Pancreas (tissue), 10 donors: ENCODE data around the gene CHD1. TPM values are rescaled to one million over a fixed set of nuclear protein-coding genes. Genes with fewer than 3 reads are reported as not detected.

Experiments
- ATAC-seq, 4 donors: fragments of 200-7000 bp; cut with Tn5 transposase; one replicate each; pipeline versions ENCODE4 v1.8.0 to v1.9.1; 2020; ENCODE audit warnings: mild to moderate bottlenecking in 4 of 4, moderate library complexity in 4 of 4
- DNase-seq, 6 donors: peaks; one replicate each; pipeline ENCODE4 v3.0.0-alpha.2; 2020
- FAIRE-seq: peaks from 2 replicates; lab custom pipeline; 2012; peaks lifted over from hg19 to GRCh38; lab: Jason Lieb, UNC
- H3K27ac ChIP-seq, 4 donors: fragments of 200-600 bp; sonication (generic); 1 replicate in 3 of 4; 2 replicates in 1 of 4; pipeline versions ENCODE4 v1.5.0 to v1.8.0; 2020
- H3K27me3 ChIP-seq, 4 donors: fragments of 200-600 bp; one replicate each; pipeline ENCODE4 v1.8.0; 2021
- H3K36me3 ChIP-seq, 3 donors: fragments of 200-600 bp; sonication (generic) in 1 of 3; one replicate each; pipeline versions ENCODE4 v1.5.0 to v1.8.0; 2020 to 2021
- H3K4me1 ChIP-seq, 3 donors: fragments of 200-600 bp; one replicate each; pipeline ENCODE4 v1.8.0; 2021
- H3K4me3 ChIP-seq, 4 donors: fragments of 200-600 bp; sonication (generic) in 2 of 4; one replicate each; pipeline versions ENCODE4 v1.5.0 to v1.8.0; 2020 to 2021
- H3K9me3 ChIP-seq, 4 donors: fragments of 200-600 bp; one replicate each; pipeline ENCODE4 v1.8.0; 2021
- WGBS, 2 donors: extraction: QIAGEN DNeasy Blood & Tissue Kit; methylation state at CpG; one replicate each; pipeline ENCODE4 v1.1.7; 2013; 5-methylcytosine and 5-hydroxymethylcytosine counted together
- intact Hi-C, 3 donors: fragments of 100-400 bp; cut with DNase I; formaldehyde crosslinking; loops; one replicate each; pipeline versions ENCODE4 v1.11.1 to v1.14.2; 2022
- polyA plus RNA-seq, 2 donors: library from polyadenylated mRNA; stranded (reverse); fragments of 200-250 nt; gene quantifications; one replicate each; pipeline ENCODE4 v1.2.3, GENCODE V29; 2013
- total RNA-seq, 6 donors: library from RNA; stranded (reverse); fragmentation: NEBNext Ultra II Directional in 4 of 6; extraction: Animal tissue kit (Norgen Biotek cat#: 25700) in 4 of 6; gene quantifications; one replicate each; pipeline versions ENCODE4 v1.2.1 to v1.2.4, GENCODE V29; 2021 to 2023
- TF ChIP-seq, protein P1 (sequence below), 4 donors: fragments of 200-600 bp; sonication (generic) in 3 of 4; IDR thresholded peaks; one replicate each; pipeline versions ENCODE4 v1.5.0 to v1.8.0; 2021; ENCODE audit warnings: antibody characterized with exemption in 4 of 4
- donor health status: healthy with polysubstance abuse.
- donor health status: DM: no; HTN: no; CAD: no; lungs with moderate emphysema.
- donor health status: DM: no; HTN: no; CAD: no.
- donor health status: control.
- donor health status: control.
- donor health status: Bipolar disorder and iron deficiency.
- donor health status: DM: yes; HTN: yes; CAD: no.
- donor health status: DM: no; HTN: no; CAD: no.
- donor health status: DM: no; HTN: no; CAD: no.
- donor health status: DM: yes; HTN: yes; CAD: no.

The CHD1 gene
- total and polyA plus RNA-seq, 8 donors: 10.1 to 20.7 (median 12.4) TPM

DNA sequence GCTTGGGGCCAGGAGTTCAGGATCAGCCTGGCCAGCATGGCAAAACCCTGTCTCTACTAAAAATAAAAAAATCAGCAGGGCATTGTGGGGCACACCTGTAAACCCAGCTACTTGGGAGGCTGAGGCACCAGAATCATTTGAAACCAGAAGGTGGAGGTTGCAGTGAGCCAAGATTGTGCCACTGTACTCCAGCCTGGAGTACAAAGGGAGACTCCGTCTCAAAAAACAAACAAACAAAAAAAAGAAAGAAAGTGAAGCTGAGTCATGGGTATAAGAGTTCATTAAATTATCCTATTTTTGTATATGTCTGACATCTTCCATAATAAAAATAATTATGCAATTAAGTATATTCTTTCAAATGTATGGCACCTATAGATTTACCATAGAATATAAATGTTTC lies 37.2 kb downstream of the CHD1 start:
- H3K27me3 ChIP-seq: no peaks in the 10 kb centered on the region
- no peaks in the 10 kb centered on the region for H3K9me3 ChIP-seq
- WGBS, 2 donors: 66 to 80% methylated on average over 1 of the region's 1 CpG
- intact Hi-C loops: no loop called here
- H3K36me3 ChIP-seq: peaks cover 7 to 66% (median 21%) of the 10 kb centered on the region in 3 donors
- TF ChIP-seq, protein P1, sequence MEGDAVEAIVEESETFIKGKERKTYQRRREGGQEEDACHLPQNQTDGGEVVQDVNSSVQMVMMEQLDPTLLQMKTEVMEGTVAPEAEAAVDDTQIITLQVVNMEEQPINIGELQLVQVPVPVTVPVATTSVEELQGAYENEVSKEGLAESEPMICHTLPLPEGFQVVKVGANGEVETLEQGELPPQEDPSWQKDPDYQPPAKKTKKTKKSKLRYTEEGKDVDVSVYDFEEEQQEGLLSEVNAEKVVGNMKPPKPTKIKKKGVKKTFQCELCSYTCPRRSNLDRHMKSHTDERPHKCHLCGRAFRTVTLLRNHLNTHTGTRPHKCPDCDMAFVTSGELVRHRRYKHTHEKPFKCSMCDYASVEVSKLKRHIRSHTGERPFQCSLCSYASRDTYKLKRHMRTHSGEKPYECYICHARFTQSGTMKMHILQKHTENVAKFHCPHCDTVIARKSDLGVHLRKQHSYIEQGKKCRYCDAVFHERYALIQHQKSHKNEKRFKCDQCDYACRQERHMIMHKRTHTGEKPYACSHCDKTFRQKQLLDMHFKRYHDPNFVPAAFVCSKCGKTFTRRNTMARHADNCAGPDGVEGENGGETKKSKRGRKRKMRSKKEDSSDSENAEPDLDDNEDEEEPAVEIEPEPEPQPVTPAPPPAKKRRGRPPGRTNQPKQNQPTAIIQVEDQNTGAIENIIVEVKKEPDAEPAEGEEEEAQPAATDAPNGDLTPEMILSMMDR (IDR thresholded peaks at IDR 0.05): no peak
- ATAC-seq (no peak), FAIRE-seq (no peak), DNase-seq (no peak)
- no peak overlapping the region for H3K27ac ChIP-seq
- H3K4me1 ChIP-seq: no peaks in the 10 kb centered on the region
- no peak overlapping the region for H3K4me3 ChIP-seq

DNA sequence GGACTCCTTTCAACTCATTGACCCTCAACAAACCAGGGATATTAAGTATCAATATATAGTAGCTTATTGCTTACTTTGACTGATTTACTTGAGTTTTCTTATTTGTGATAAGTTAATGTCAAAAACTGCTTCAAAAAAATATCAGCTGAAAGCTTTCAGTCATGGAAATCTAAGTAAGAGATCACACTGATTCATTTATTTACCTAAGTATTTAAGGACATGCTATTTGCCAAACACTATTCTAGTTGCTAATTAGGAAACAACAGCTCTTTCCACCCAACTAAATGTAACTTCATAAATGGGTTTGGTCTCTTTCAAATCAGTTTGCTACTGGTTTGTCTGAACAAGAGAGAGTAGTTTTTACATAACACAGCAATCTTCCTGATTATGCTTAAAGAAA lies 48.2 kb downstream of the CHD1 start:
- no peak overlapping the region for H3K27ac ChIP-seq
- FAIRE-seq: no peak
- H3K4me3 ChIP-seq: no peak overlapping the region

DNA sequence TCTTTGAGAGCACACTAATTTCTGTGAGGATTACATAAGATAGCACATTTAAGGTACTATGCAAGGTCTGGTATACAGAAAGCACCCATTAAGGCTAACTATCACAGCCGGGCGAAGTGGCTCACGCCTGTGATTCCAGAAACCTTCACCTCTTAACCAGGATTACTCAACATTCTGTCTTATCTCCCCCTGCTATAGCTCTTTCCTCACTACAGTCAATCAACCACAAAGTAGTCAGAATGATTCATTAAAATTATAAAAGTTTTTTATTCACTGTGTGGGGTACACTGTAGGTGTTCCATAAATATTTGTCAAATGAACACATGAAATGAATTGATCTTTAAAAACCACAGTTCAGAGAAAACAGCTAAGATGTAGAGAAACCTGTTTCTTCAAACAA lies 48.7 kb downstream of the CHD1 start:
- H3K27ac ChIP-seq: no peak overlapping the region

More for the DNA sequence above, 48.2 kb downstream of the CHD1 start:
- ATAC-seq (no peak), DNase-seq (no peak)
- Histone ChIP-seq H3K36me3 (peaks cover 0 to 59% (median 17%) of the 10 kb centered on the region in 3 donors), H3K4me1 (no peaks in the 10 kb centered on the region), H3K27me3 (no peaks in the 10 kb centered on the region), H3K9me3 (no peaks in the 10 kb centered on the region)
- TF ChIP-seq, protein P1 (IDR thresholded peaks at IDR 0.05): no peak
- intact Hi-C loops: no loop called here

DNA sequence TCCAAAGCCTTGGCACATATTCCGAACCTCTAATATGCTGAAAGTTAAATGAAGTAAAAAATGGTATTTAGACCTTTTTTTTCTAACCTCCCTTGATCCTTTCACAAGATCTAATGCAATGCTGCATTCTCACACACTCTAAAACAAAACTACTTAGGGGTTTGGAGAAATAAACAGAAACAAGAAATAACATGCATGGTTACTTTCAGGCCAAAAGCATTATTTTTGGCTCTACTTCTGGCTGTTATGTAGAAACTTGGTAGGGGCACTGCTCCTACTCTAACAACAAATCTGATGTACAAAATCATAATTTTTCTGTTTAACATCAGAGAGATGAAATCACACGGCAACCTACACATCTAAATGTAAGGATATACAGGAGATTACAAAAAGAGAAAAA lies 51.2 kb downstream of the CHD1 start:
- Histone ChIP-seq H3K4me3 (no peak overlapping the region), H3K9me3 (no peaks in the 10 kb centered on the region), H3K27ac (no peak overlapping the region), H3K27me3 (no peaks in the 10 kb centered on the region), H3K4me1 (no peaks in the 10 kb centered on the region), H3K36me3 (peaks cover 0 to 58% (median 10%) of the 10 kb centered on the region in 3 donors)
- TF ChIP-seq, protein P1 (IDR thresholded peaks at IDR 0.05): no peak
- FAIRE-seq (no peak), ATAC-seq (no peak), DNase-seq (no peak)
- 97% methylated on average over 2 of the region's 2 CpGs for WGBS, 2 donors
- intact Hi-C loops: no loop called here

More for the DNA sequence above, 48.7 kb downstream of the CHD1 start:
- no peak overlapping the region for H3K4me3 ChIP-seq
- no peaks in the 10 kb centered on the region for H3K4me1 ChIP-seq
- H3K27me3 ChIP-seq: no peaks in the 10 kb centered on the region
- intact Hi-C loops: no loop called here
- DNase-seq (no peak), FAIRE-seq (no peak), ATAC-seq (peak; percentile 41 to 49 (median 42))
- TF ChIP-seq, protein P1 (IDR thresholded peaks at IDR 0.05): no peak
- 42 to 61% methylated on average over 3 of the region's 3 CpGs for WGBS, 2 donors
- H3K36me3 ChIP-seq: peaks cover 0 to 55% (median 12%) of the 10 kb centered on the region in 3 donors
- no peaks in the 10 kb centered on the region for H3K9me3 ChIP-seq

DNA sequence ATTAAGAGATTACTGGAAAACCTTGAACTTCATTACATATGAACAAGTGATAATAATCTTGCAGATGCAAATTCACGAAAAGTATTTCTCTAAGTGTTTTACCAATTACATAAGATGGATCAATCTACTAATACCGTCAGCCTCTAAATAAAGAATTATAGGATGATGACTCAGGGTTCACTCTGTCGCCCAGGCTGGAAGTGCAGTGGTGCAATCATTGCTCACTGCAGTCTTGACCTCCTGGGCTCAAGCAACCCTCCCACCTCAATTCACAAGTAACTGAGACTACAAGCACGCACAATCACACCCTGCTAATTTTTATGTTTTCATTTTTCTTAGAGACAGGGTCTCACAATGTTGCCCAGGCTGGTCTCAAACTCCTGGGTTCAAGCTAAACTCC lies 56.1 kb downstream of the CHD1 start:
- 89 to 95% methylated on average over 4 of the region's 4 CpGs for WGBS, 2 donors
- DNase-seq: no peak
- Histone ChIP-seq H3K27ac (no peak overlapping the region), H3K4me3 (no peak overlapping the region), H3K4me1 (no peaks in the 10 kb centered on the region), H3K36me3 (peaks cover 3 to 72% (median 12%) of the 10 kb centered on the region in 3 donors), H3K9me3 (no peaks in the 10 kb centered on the region), H3K27me3 (no peaks in the 10 kb centered on the region)
- intact Hi-C loops: no loop called here
- TF ChIP-seq, protein P1 (IDR thresholded peaks at IDR 0.05): no peak
- no peak for ATAC-seq
- FAIRE-seq: no peak
